Aorta (tissue), 5 donors: ENCODE measurements around the gene DTL. TPM values are rescaled to one million over a fixed set of nuclear protein-coding genes. Genes with fewer than 3 reads are reported as not detected.
A peak's percentile ranks its signal among the peaks of the same experiment; 100 is the strongest.
"Not testable (repeated sequence)": the region's sequence is repeated elsewhere in the genome, so short reads cannot be mapped to it uniquely, and the experiment has no call there.

Experiments used
- ATAC-seq: fragments of 200-7000 bp; cut with Tn5 transposase; one replicate; pipeline ENCODE4 v1.9.1; 2022; ENCODE audit warnings: moderate library complexity; ENCODE audit not compliant: low FRiP score
- DNase-seq, 2 donors: peaks; one replicate each; pipeline ENCODE4 v3.0.0-alpha.2; 2020
- H3K27ac ChIP-seq, 2 donors: one replicate each; pipeline ENCODE4 v1.5.1; 2013; ENCODE audit warnings: low read length in 2 of 2, mild to moderate bottlenecking in 2 of 2, moderate library complexity in 2 of 2, control low read depth in 1 of 2, inconsistent platforms in 1 of 2, low read depth in 1 of 2
- H3K27me3 ChIP-seq, 2 donors: one replicate each; pipeline ENCODE4 v1.6.1; 2013; ENCODE audit warnings: control low read depth in 1 of 2, low read length in 1 of 2, mild to moderate bottlenecking in 1 of 2, moderate library complexity in 1 of 2; ENCODE audit not compliant: insufficient read depth in 2 of 2, control insufficient read depth in 1 of 2
- H3K36me3 ChIP-seq, 2 donors: one replicate each; pipeline ENCODE4 v1.6.1; 2013; ENCODE audit warnings: control low read depth in 1 of 2, low read length in 1 of 2, mild to moderate bottlenecking in 1 of 2; ENCODE audit not compliant: insufficient read depth in 2 of 2, control insufficient read depth in 1 of 2
- H3K4me1 ChIP-seq, 2 donors: one replicate each; pipeline ENCODE4 v1.6.1; 2013; ENCODE audit warnings: low read length in 2 of 2, control low read depth in 1 of 2, mild to moderate bottlenecking in 1 of 2, moderate library complexity in 1 of 2; ENCODE audit not compliant: insufficient read depth in 2 of 2, control insufficient read depth in 1 of 2
- H3K4me3 ChIP-seq, 2 donors: one replicate each; pipeline ENCODE4 v1.5.1; 2013; ENCODE audit warnings: low read length in 2 of 2, control low read depth in 1 of 2, mild to moderate bottlenecking in 1 of 2
- H3K9me3 ChIP-seq: one replicate; pipeline ENCODE4 v1.6.1; 2013; ENCODE audit warnings: mild to moderate bottlenecking, low read length; ENCODE audit not compliant: control insufficient read depth
- WGBS, 2 donors: extraction: QIAGEN DNeasy Blood & Tissue Kit; methylation state at CpG; one replicate each; pipeline ENCODE4 v1.1.7; 2013; 5-methylcytosine and 5-hydroxymethylcytosine counted together
- intact Hi-C, 2 donors: fragments of 100-400 bp; cut with DNase I; formaldehyde crosslinking; loops; one replicate each; pipeline versions ENCODE4 v1.14.2 to v1.15.0; 2022
- polyA plus RNA-seq, 2 donors: library from polyadenylated mRNA; stranded (reverse); fragments of 200-250 nt; gene quantifications; one replicate each; pipeline ENCODE4 v1.2.3, GENCODE V29; 2013
- total RNA-seq, 2 donors: library from RNA; stranded (reverse); fragmentation: NEBNext Ultra II Directional; extraction: Animal tissue kit (Norgen Biotek cat#: 25700); gene quantifications; one replicate each; pipeline ENCODE4 v1.2.1, GENCODE V29; 2021
- donor health status: healthy with polysubstance abuse.
- donor health status: Bipolar disorder and iron deficiency.
- donor health status: DM: no; HTN: no; CAD: no.
- donor health status: DM: no; HTN: no; CAD: no.
- donor health status: DM: yes; HTN: yes; CAD: no.

The DTL gene
- total and polyA plus RNA-seq, 4 donors = 0.10 to 1.3 (median 1.2) TPM; not detected in 1

GRCh38 chr1:212009561-212009960 lies 26.0 kb upstream of the DTL start:
- intact Hi-C loops = no loop called here
- no peaks in the 10 kb centered on the region for H3K9me3 ChIP-seq
- H3K4me1 ChIP-seq = no peaks in the 10 kb centered on the region
- H3K27me3 ChIP-seq = no peaks in the 10 kb centered on the region
- H3K27ac ChIP-seq = no peak overlapping the region
- ATAC-seq (no peak), DNase-seq (no peak)
- H3K4me3 ChIP-seq = no peak overlapping the region
- 95 to 100% methylated on average over 1 of the region's 1 CpG for WGBS, 2 donors
- H3K36me3 ChIP-seq = peaks cover 3% of the 10 kb centered on the region in 2 donors

DNA sequence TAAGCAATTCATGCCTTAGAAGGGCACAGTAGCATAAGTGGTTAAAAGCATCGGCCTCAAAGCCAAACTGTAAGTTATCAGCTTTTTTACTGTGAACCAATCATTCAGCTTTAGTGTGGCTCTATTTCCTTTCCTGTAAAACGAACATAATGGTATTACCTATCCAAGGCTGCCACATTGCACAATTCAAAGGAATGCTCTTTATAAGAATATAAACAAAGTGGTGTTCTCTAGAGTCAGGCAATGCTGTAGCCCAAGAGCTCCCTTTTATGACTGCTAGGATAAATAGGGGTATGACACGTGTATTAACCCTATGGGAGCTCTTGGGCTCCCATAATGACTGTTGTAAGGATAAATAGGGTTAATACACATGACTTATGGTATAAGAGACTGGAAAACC lies 25.5 kb upstream of the DTL start:
- ATAC-seq (no peak), DNase-seq (no peak)
- H3K4me1 ChIP-seq = no peaks in the 10 kb centered on the region
- WGBS, 2 donors = 72 to 81% methylated on average over 3 of the region's 3 CpGs
- peaks cover 3% of the 10 kb centered on the region in 2 donors for H3K36me3 ChIP-seq
- no peak overlapping the region for H3K4me3 ChIP-seq
- intact Hi-C loops = no loop called here
- no peaks in the 10 kb centered on the region for H3K27me3 ChIP-seq
- H3K27ac ChIP-seq = no peak overlapping the region
- no peaks in the 10 kb centered on the region for H3K9me3 ChIP-seq

DNA sequence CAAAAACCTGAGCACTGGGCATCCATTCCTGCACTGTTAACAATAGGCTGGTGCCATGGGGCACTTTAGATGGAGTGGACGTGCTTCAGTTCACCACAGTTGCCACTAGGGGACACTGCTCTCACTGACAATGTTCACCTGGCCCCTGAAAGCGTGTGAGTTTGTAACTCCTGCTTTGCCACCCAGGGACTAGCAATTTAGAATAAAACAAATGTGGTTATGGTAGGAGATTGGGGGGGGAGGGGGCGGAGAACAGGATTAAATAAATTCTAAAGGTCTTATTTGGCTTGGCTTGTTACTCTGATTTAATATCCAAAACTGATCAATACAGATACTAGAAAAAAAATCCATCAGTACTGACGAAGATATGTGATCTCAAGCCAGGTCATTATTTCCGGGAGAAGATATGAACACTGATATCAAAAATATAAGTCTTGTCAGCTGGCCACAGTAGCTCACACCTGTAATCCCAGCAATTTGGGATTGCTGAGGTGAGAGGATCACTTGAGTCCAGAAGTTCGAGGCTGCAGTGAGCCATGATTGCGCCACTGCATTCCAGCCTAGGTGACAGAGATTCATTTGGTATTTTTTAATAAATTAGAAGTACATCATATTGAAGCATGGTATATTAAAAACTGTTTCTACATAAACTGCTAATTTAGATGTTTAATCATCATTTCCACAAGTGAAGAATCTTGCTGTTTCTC lies 23.4 kb upstream of the DTL start:
- Histone ChIP-seq H3K27ac (no peak overlapping the region), H3K4me3 (no peak overlapping the region), H3K36me3 (peaks cover 2 to 3% of the 10 kb centered on the region in 2 donors), H3K9me3 (no peaks in the 10 kb centered on the region), H3K4me1 (no peaks in the 10 kb centered on the region), H3K27me3 (no peaks in the 10 kb centered on the region)
- DNase-seq = peak; percentile 66 to 81
- peak; percentile 90 for ATAC-seq
- WGBS, 2 donors = 55 to 56% methylated on average over 7 of the region's 7 CpGs
- intact Hi-C loops = no loop called here

GRCh38 chr1:212013672-212014071 lies 21.9 kb upstream of the DTL start:
- no peak for ATAC-seq
- H3K27ac ChIP-seq = no peak overlapping the region
- no peaks in the 10 kb centered on the region for H3K27me3 ChIP-seq
- H3K4me3 ChIP-seq = no peak overlapping the region
- WGBS, 2 donors = 58 to 63% methylated on average over 2 of the region's 2 CpGs
- peaks cover 0 to 2% of the 10 kb centered on the region in 2 donors for H3K36me3 ChIP-seq
- no peak for DNase-seq
- no peaks in the 10 kb centered on the region for H3K4me1 ChIP-seq
- no peaks in the 10 kb centered on the region for H3K9me3 ChIP-seq
- intact Hi-C loops = no loop called here

DNA sequence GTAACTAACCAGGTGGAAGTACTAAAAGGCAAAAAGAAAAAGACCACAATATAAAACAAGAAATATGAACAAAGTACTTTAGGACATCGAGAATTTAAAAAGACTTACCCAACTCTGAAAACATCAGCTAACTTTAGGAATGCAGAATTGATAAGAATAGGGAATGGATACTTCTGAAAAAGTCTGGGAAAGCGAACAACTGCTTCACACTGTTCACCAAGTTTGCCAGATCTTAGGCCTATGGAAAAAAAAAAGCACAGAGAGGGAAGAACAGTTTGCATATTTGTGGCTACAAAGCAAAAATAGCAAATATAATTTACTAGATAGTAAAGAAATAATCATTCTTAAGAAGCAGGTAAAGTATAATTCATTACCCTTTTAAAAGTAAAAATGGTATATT lies 14.6 kb upstream of the DTL start:
- H3K27ac ChIP-seq = no peak overlapping the region
- no peaks in the 10 kb centered on the region for H3K27me3 ChIP-seq
- no peaks in the 10 kb centered on the region for H3K36me3 ChIP-seq
- WGBS, 2 donors = 61 to 63% methylated on average over 2 of the region's 2 CpGs
- H3K4me3 ChIP-seq = no peak overlapping the region
- no peaks in the 10 kb centered on the region for H3K9me3 ChIP-seq
- no peaks in the 10 kb centered on the region for H3K4me1 ChIP-seq
- intact Hi-C loops = no loop called here
- ATAC-seq = no peak
- no peak for DNase-seq

DNA sequence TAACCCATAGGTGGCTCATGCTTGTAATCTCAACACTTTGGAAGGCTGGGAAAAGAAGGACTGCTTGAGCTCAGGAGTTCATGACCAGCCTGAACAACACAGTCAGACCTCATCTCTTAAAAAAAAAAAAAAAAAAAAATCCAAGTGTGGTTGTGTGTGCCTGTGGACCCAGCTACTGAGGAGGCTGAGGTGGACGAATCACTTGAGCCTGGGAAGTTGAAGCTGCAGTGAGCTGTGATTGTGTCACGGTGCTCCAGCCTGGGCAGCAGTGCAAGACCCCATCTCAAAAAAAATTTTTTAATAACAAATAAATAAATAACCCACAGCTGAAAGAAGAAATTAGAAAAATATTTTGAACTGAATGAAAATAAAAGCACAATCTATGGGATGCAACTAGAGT lies 14.0 kb upstream of the DTL start:
- Histone ChIP-seq H3K4me3 (no peak overlapping the region), H3K27me3 (no peaks in the 10 kb centered on the region), H3K27ac (no peak overlapping the region), H3K9me3 (no peaks in the 10 kb centered on the region), H3K4me1 (no peaks in the 10 kb centered on the region), H3K36me3 (no peaks in the 10 kb centered on the region)
- intact Hi-C loops = no loop called here
- DNase-seq (no peak), ATAC-seq (no peak)
- 84 to 89% methylated on average over 2 of the region's 2 CpGs for WGBS, 2 donors

- ATAC-seq, H3K4me3 ChIP-seq, H3K4me1 ChIP-seq, H3K36me3 ChIP-seq, DNase-seq, H3K9me3 ChIP-seq, H3K27ac ChIP-seq, H3K27me3 ChIP-seq, intact Hi-C loops: not testable (repeated sequence)
Measured at GRCh38 chr1:212022908-212023307, 12.6 kb upstream of the DTL start.

DNA sequence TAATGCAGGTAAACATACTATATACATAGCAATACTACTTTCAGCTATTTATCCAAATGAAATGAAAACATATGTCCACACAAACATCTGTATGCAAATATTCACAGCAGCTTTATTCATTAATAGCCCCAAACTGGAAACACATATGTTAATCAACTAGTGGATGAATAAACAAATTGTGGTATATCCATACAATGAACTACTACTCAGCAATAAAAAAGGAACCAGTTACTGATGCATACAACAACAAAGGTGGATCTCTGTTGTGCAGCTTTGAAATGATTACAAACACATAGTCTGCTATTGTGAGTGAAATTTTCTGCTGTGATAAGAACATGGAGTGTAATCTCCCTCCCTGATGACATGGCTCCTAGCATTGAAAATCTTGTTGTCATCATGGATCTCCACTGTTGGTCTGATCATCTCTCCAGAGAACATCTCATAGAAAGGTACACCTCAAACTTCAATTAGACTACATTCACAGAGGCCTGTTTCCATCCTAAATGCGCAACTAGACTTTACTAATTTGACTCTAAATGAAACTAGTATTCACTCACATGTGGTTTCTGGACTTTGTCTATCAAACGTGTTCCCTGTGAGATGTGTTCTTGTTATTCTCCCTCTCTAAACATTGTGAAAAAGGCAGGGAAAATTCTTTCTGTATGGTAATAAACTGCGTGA lies 10.9 kb upstream of the DTL start:
- 94 to 96% methylated on average over 3 of the region's 3 CpGs for WGBS, 2 donors
- intact Hi-C loops = no loop called here
- no peak overlapping the region for H3K4me3 ChIP-seq
- H3K9me3 ChIP-seq = no peaks in the 10 kb centered on the region
- DNase-seq (no peak), ATAC-seq (no peak)
- H3K36me3 ChIP-seq = no peaks in the 10 kb centered on the region
- H3K27ac ChIP-seq = no peak overlapping the region
- H3K27me3 ChIP-seq = no peaks in the 10 kb centered on the region
- H3K4me1 ChIP-seq = no peaks in the 10 kb centered on the region

DNA sequence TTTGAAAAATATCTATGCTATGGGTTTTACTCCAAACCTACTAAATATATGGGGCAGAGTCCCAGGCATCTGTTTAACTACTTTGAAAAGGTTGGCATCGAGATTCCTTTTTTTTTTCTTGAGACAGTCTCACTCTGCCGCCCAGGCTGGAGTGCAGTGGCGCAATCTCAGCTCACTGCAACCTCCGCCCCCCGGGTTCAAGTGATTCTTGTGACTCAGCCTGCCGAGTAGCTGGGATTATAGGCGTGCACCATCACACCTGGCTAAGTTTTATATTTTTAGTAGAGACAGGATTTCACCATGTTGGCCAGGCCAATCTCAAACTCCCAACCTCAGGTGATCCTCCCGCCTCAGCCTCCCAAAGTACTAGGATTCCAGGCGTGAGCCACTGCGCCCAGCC lies 7.8 kb upstream of the DTL start:
- intact Hi-C loops = not testable (repeated sequence)

More for the DNA sequence above, 7.8 kb upstream of the DTL start:
- not testable (repeated sequence) for H3K4me1 ChIP-seq, ATAC-seq, H3K27me3 ChIP-seq, H3K27ac ChIP-seq, H3K4me3 ChIP-seq, H3K36me3 ChIP-seq, H3K9me3 ChIP-seq, DNase-seq
- WGBS, 2 donors = 92 to 93% methylated on average over 10 of the region's 10 CpGs
